CD4-positive, alpha-beta T cell treated with Interleukin-6 at 100 ng/mL for 8 hours (primary cell): ENCODE data around the gene SMNDC1.

ENCODE experiments used
- DNase-seq: peaks from one replicate; pipeline ENCODE4 v3.0.0-alpha.2; 2020; ENCODE audit warnings: mixed read lengths, low spot score

The SMNDC1 gene

GRCh38 chr10:110327262-110327914 is 22.7 kb upstream of the SMNDC1 start:
- no peak for DNase-seq

- DNase-seq: no peak
These were observed 21.8 kb upstream of the SMNDC1 start for GRCh38 chr10:110326351-110327032.

GRCh38 chr10:110324805-110325280 is 20.1 kb upstream of the SMNDC1 start:
- no peak for DNase-seq

- DNase-seq: no peak
These were observed 19.6 kb upstream of the SMNDC1 start for GRCh38 chr10:110324201-110324804.

GRCh38 chr10:110323503-110323902 is 18.8 kb upstream of the SMNDC1 start:
- no peak for DNase-seq

GRCh38 chr10:110321869-110322620 is 17.3 kb upstream of the SMNDC1 start:
- DNase-seq: no peak

GRCh38 chr10:110317866-110318850 is 13.4 kb upstream of the SMNDC1 start:
- DNase-seq: no peak

GRCh38 chr10:110313674-110314073 is 9.0 kb upstream of the SMNDC1 start:
- DNase-seq: no peak

- DNase-seq: no peak
These were observed 7.5 kb upstream of the SMNDC1 start for GRCh38 chr10:110312206-110312605.

- peak; percentile 45 for DNase-seq
These were observed 6.7 kb upstream of the SMNDC1 start for GRCh38 chr10:110311357-110311949.

GRCh38 chr10:110310741-110311140 is 6.0 kb upstream of the SMNDC1 start:
- DNase-seq: no peak

- DNase-seq: no peak
These were observed 3.1 kb upstream of the SMNDC1 start for GRCh38 chr10:110307805-110308204.

- DNase-seq: no peak
These were observed 1.7 kb upstream of the SMNDC1 start for GRCh38 chr10:110306452-110306768.

- peak; percentile 77 for DNase-seq
These were observed 1.2 kb upstream of the SMNDC1 start for GRCh38 chr10:110305767-110306451.

- peak; percentile 3 for DNase-seq
These were observed 333 bp downstream of the SMNDC1 start for GRCh38 chr10:110304394-110304779.

- no peak for DNase-seq
These were observed 1.0 kb downstream of the SMNDC1 start for GRCh38 chr10:110303681-110304080.

GRCh38 chr10:110300486-110300986 is 4.2 kb downstream of the SMNDC1 start:
- no peak for DNase-seq

- DNase-seq: no peak
These were observed 7.8 kb downstream of the SMNDC1 start for GRCh38 chr10:110296966-110297365.

- DNase-seq: no peak
These were observed 17.9 kb downstream of the SMNDC1 start for GRCh38 chr10:110286841-110287240.

GRCh38 chr10:110285501-110285900 is 19.2 kb downstream of the SMNDC1 start:
- no peak for DNase-seq
